Activated CD8-positive, alpha-beta memory T cell treated with anti-CD3 and anti-CD28 coated beads, Interleukin-2, amount 10 ng/mL, durations not matched to agents 7 days and 5 days (primary cell): ENCODE measurements around the gene POLR2E. TPM values are rescaled to one million over a fixed set of nuclear protein-coding genes. Genes with fewer than 3 reads are reported as not detected.
"Not testable (repeated sequence)": the region's sequence is repeated elsewhere in the genome, so short reads cannot be mapped to it uniquely, and the experiment has no call there.

Source experiments
- ATAC-seq: fragments of 150-1000 bp; cut with Tn5 transposase; one replicate; pipeline ENCODE4 v1.10.0; 2021; ENCODE audit warnings: moderate library complexity
- CTCF ChIA-PET: fragments of 350-600 bp; sonication (Branson Sonifier 250); formaldehyde crosslinking; loops from one replicate; lab custom pipeline; 2021; ENCODE audit warnings: antibody characterized with exemption; lab: Charles Lee
- DNase-seq: peaks from one replicate; pipeline ENCODE4 v3.0.0-alpha.2; 2020
- H3K27ac Mint-ChIP-seq: one replicate; pipeline ENCODE4 v1.8.0; 2021; ENCODE audit warnings: mild to moderate bottlenecking, mixed read lengths
- H3K27me3 Mint-ChIP-seq: one replicate; pipeline ENCODE4 v1.8.0; 2021; ENCODE audit warnings: mixed read lengths
- H3K36me3 Mint-ChIP-seq: one replicate; pipeline ENCODE4 v1.8.0; 2021; ENCODE audit warnings: mild to moderate bottlenecking, mixed read lengths
- H3K4me1 Mint-ChIP-seq: one replicate; pipeline ENCODE4 v1.8.0; 2021; ENCODE audit warnings: mixed read lengths
- H3K4me3 Mint-ChIP-seq: one replicate; pipeline ENCODE4 v1.8.0; 2021; ENCODE audit warnings: mild to moderate bottlenecking, moderate library complexity, mixed read lengths
- H3K9me3 Mint-ChIP-seq: one replicate; pipeline ENCODE4 v1.8.0; 2022; ENCODE audit warnings: low read depth, mixed read lengths
- total RNA-seq, 2 experiments: library from RNA; stranded (reverse); gene quantifications; one replicate each; pipeline ENCODE4 v1.2.3, GENCODE V29; 2021

The POLR2E gene
- total RNA-seq, 2 experiments from 2014 or later: 173 to 206 TPM

GRCh38 chr19:1132552-1133383, 37.6 kb upstream of the POLR2E start:
- ATAC-seq: peak; percentile 10
- peaks cover 32% of the 10 kb centered on the region for H3K4me1 Mint-ChIP-seq
- peak overlapping the region; percentile 89 for H3K4me3 Mint-ChIP-seq
- peaks cover 2% of the 10 kb centered on the region for H3K36me3 Mint-ChIP-seq
- peak; percentile 67 for DNase-seq
- H3K9me3 Mint-ChIP-seq: no peaks in the 10 kb centered on the region
- peak overlapping the region; percentile 89 for H3K27ac Mint-ChIP-seq
- CTCF ChIA-PET: interaction anchor here (0.7 to 5.0 kb wide), 6 partner anchors 19 to 134 kb away, joined by 3 to 38 read pairs (median 3); no protein-coding TSS in a partner anchor
- H3K27me3 Mint-ChIP-seq: no peaks in the 10 kb centered on the region

- CTCF ChIA-PET: interaction anchor here (0.7 to 5.0 kb wide), 11 partner anchors 19 to 148 kb away, joined by 3 to 38 read pairs (median 6); partner anchors contain the start of genes ARHGAP45 and ATP5F1D
- no peaks in the 10 kb centered on the region for H3K27me3 Mint-ChIP-seq
- no peaks in the 10 kb centered on the region for H3K9me3 Mint-ChIP-seq
- ATAC-seq: peak; percentile 64
- peak overlapping the region; percentile 89 for H3K4me3 Mint-ChIP-seq
- H3K4me1 Mint-ChIP-seq: peaks cover 33% of the 10 kb centered on the region
- peak; percentile 93 for DNase-seq
- peak overlapping the region; percentile 91 for H3K27ac Mint-ChIP-seq
- peaks cover 10% of the 10 kb centered on the region for H3K36me3 Mint-ChIP-seq
Measured at GRCh38 chr19:1131718-1132551, 36.8 kb upstream of the POLR2E start.

- Mint-ChIP-seq H3K27ac (peak overlapping the region; percentile 91), H3K27me3 (no peaks in the 10 kb centered on the region), H3K4me3 (peak overlapping the region; percentile 89), H3K36me3 (peaks cover 10% of the 10 kb centered on the region), H3K4me1 (peaks cover 33% of the 10 kb centered on the region), H3K9me3 (no peaks in the 10 kb centered on the region)
- CTCF ChIA-PET: interaction anchor here (0.6 to 5.0 kb wide), 14 partner anchors 18 to 357 kb away, joined by 3 to 38 read pairs (median 4); partner anchors contain the start of genes ARHGAP45 and ATP5F1D
- no peak for ATAC-seq
- peak; percentile 73 for DNase-seq
Measured at GRCh38 chr19:1130771-1131717, 35.9 kb upstream of the POLR2E start.

- Mint-ChIP-seq H3K27ac (peak overlapping the region; percentile 91), H3K4me3 (no peak overlapping the region), H3K9me3 (no peaks in the 10 kb centered on the region), H3K4me1 (peaks cover 35% of the 10 kb centered on the region), H3K36me3 (peaks cover 13% of the 10 kb centered on the region), H3K27me3 (no peaks in the 10 kb centered on the region)
- ATAC-seq (no peak), DNase-seq (no peak)
- CTCF ChIA-PET: interaction anchor here (0.9 to 3.0 kb wide), 4 partner anchors 16 to 128 kb away, joined by 3 to 11 read pairs (median 8); partner anchors contain the start of gene ATP5F1D
Measured at GRCh38 chr19:1129535-1129934, 34.4 kb upstream of the POLR2E start.

- not testable (repeated sequence) for H3K9me3 Mint-ChIP-seq, H3K27ac Mint-ChIP-seq, H3K27me3 Mint-ChIP-seq, ATAC-seq, H3K4me3 Mint-ChIP-seq, DNase-seq
- peaks cover 32% of the 10 kb centered on the region for H3K4me1 Mint-ChIP-seq
- peaks cover 13% of the 10 kb centered on the region for H3K36me3 Mint-ChIP-seq
- CTCF ChIA-PET: interaction anchor here (0.9 to 3.0 kb wide), 3 partner anchors 16 to 128 kb away, joined by 3 to 11 read pairs (median 10); no protein-coding TSS in a partner anchor
Measured at GRCh38 chr19:1129084-1129483, 33.9 kb upstream of the POLR2E start.

- ATAC-seq (no peak), DNase-seq (no peak)
- CTCF ChIA-PET: interaction anchor here (2.0 kb wide), 1 partner anchor 15 kb away, joined by 10 read pairs; no protein-coding TSS in a partner anchor
- H3K36me3 Mint-ChIP-seq: peaks cover 15% of the 10 kb centered on the region
- H3K4me1 Mint-ChIP-seq: peaks cover 27% of the 10 kb centered on the region
- no peak overlapping the region for H3K4me3 Mint-ChIP-seq
- no peaks in the 10 kb centered on the region for H3K9me3 Mint-ChIP-seq
- no peaks in the 10 kb centered on the region for H3K27me3 Mint-ChIP-seq
- no peak overlapping the region for H3K27ac Mint-ChIP-seq
Measured at GRCh38 chr19:1128106-1128505, 32.9 kb upstream of the POLR2E start.

- no peak overlapping the region for H3K4me3 Mint-ChIP-seq
- H3K9me3 Mint-ChIP-seq: no peaks in the 10 kb centered on the region
- peaks cover 23% of the 10 kb centered on the region for H3K4me1 Mint-ChIP-seq
- H3K27ac Mint-ChIP-seq: no peak overlapping the region
- CTCF ChIA-PET: no interaction called here
- H3K36me3 Mint-ChIP-seq: peaks cover 20% of the 10 kb centered on the region
- H3K27me3 Mint-ChIP-seq: no peaks in the 10 kb centered on the region
- ATAC-seq (no peak), DNase-seq (no peak)
Measured at GRCh38 chr19:1126984-1127760, 32.0 kb upstream of the POLR2E start.

GRCh38 chr19:1125601-1126467, 30.7 kb upstream of the POLR2E start:
- Mint-ChIP-seq H3K9me3 (no peaks in the 10 kb centered on the region), H3K36me3 (peaks cover 29% of the 10 kb centered on the region), H3K4me3 (no peak overlapping the region), H3K27ac (no peak overlapping the region), H3K4me1 (peaks cover 22% of the 10 kb centered on the region), H3K27me3 (no peaks in the 10 kb centered on the region)
- ATAC-seq (no peak), DNase-seq (no peak)
- CTCF ChIA-PET: interaction anchor here (1.2 kb wide), 1 partner anchor 13 kb away, joined by 3 read pairs; no protein-coding TSS in a partner anchor

GRCh38 chr19:1123885-1124677, 28.9 kb upstream of the POLR2E start:
- peaks cover 35% of the 10 kb centered on the region for H3K36me3 Mint-ChIP-seq
- DNase-seq (no peak), ATAC-seq (no peak)
- CTCF ChIA-PET: interaction anchor here (1.1 to 1.9 kb wide), 2 partner anchors 10 to 81 kb away, joined by 3 to 5 read pairs; no protein-coding TSS in a partner anchor
- H3K4me1 Mint-ChIP-seq: peaks cover 8% of the 10 kb centered on the region
- H3K27ac Mint-ChIP-seq: no peak overlapping the region
- no peaks in the 10 kb centered on the region for H3K9me3 Mint-ChIP-seq
- H3K27me3 Mint-ChIP-seq: no peaks in the 10 kb centered on the region
- H3K4me3 Mint-ChIP-seq: no peak overlapping the region

GRCh38 chr19:1123381-1123780, 28.2 kb upstream of the POLR2E start:
- Mint-ChIP-seq H3K36me3 (peaks cover 39% of the 10 kb centered on the region), H3K9me3 (no peaks in the 10 kb centered on the region), H3K27me3 (no peaks in the 10 kb centered on the region), H3K27ac (no peak overlapping the region), H3K4me1 (peaks cover 7% of the 10 kb centered on the region), H3K4me3 (no peak overlapping the region)
- CTCF ChIA-PET: interaction anchor here (1.1 to 1.9 kb wide), 2 partner anchors 10 to 81 kb away, joined by 3 to 5 read pairs; no protein-coding TSS in a partner anchor
- DNase-seq (no peak), ATAC-seq (peak; percentile 11)
